Neural cell (in vitro differentiated cells): ENCODE data around the gene LPAR3. TPM values are rescaled to one million over a fixed set of nuclear protein-coding genes. Genes with fewer than 3 reads are reported as not detected.

Source experiments
- H2AFZ ChIP-seq: fragments of 200-600, 300-800 bp; sonication (generic), shearing (Covaris generic); 2 replicates; pipeline ENCODE4 v1.6.0; 2014; ENCODE audit warnings: low read depth, mild to moderate bottlenecking, antibody characterized with exemption, low read length, moderate library complexity
- H3F3A ChIP-seq: fragments of 200-600 bp; shearing (Covaris generic); 2 replicates; pipeline ENCODE4 v1.6.1; 2016; ENCODE audit warnings: mild to moderate bottlenecking, moderate library complexity, mixed read lengths, antibody characterized with exemption, low read length; ENCODE audit not compliant: insufficient read depth, poor library complexity, severe bottlenecking
- H3K27ac ChIP-seq: fragments of 200-600, 300-800 bp; sonication (generic), shearing (Covaris generic); 2 replicates; pipeline ENCODE4 v1.5.1; 2014; ENCODE audit warnings: mild to moderate bottlenecking, low read length, moderate library complexity
- H3K27me3 ChIP-seq: fragments of 300-800, 200-600 bp; sonication (generic), shearing (Covaris generic); 2 replicates; pipeline ENCODE4 v1.6.0; 2014; ENCODE audit warnings: mild to moderate bottlenecking, low read depth, low read length, moderate library complexity; ENCODE audit not compliant: insufficient read depth
- H3K36me3 ChIP-seq: fragments of 300-800, 200-600 bp; sonication (generic), shearing (Covaris generic); 2 replicates; pipeline ENCODE4 v1.5.1; 2014; ENCODE audit warnings: mild to moderate bottlenecking, antibody characterized with exemption, low read length, moderate library complexity; ENCODE audit not compliant: insufficient read depth
- H3K4me2 ChIP-seq: fragments of 300-800, 200-600 bp; sonication (generic), shearing (Covaris generic); 2 replicates; pipeline ENCODE4 v1.6.0; 2014; ENCODE audit warnings: mild to moderate bottlenecking, low read length
- H3K4me3 ChIP-seq: fragments of 300-800, 200-600 bp; sonication (generic), shearing (Covaris generic); 2 replicates; pipeline ENCODE4 v1.5.1; 2014; ENCODE audit warnings: mild to moderate bottlenecking, low read length, moderate library complexity
- H3K79me2 ChIP-seq: fragments of 200-600 bp; shearing (Covaris generic); replicated peaks from 2 replicates; pipeline ENCODE4 v1.6.0; 2014; ENCODE audit warnings: mild to moderate bottlenecking, low read length, moderate library complexity; ENCODE audit not compliant: insufficient read depth
- H3K9ac ChIP-seq: fragments of 300-800, 200-600 bp; sonication (generic), shearing (Covaris generic); 2 replicates; pipeline ENCODE4 v1.6.1; 2016; ENCODE audit warnings: mild to moderate bottlenecking, low read length, mixed read lengths
- H3K9me2 ChIP-seq: fragments of 200-600 bp; shearing (Covaris generic); 2 replicates; pipeline ENCODE4 v1.6.1; 2016; ENCODE audit warnings: mild to moderate bottlenecking, low read length, mixed read lengths; ENCODE audit not compliant: insufficient read depth
- H3K9me3 ChIP-seq: fragments of 200-600, 300-800 bp; sonication (generic), shearing (Covaris generic); 2 replicates; pipeline ENCODE4 v1.6.1; 2016; ENCODE audit warnings: mild to moderate bottlenecking, mixed run types, low read length, moderate library complexity, mixed read lengths
- H4K20me1 ChIP-seq: fragments of 200-600 bp; shearing (Covaris generic); 2 replicates; pipeline ENCODE4 v1.6.1; 2016; ENCODE audit warnings: mild to moderate bottlenecking, mixed run types; ENCODE audit not compliant: insufficient read depth
- CTCF ChIP-seq: fragments of 450-650 bp; IDR thresholded peaks from 2 replicates; pipeline ENCODE4 v1.5.1; 2014; ENCODE audit warnings: antibody characterized with exemption, mild to moderate bottlenecking, moderate library complexity; ENCODE audit not compliant: poor library complexity, severe bottlenecking
- EP300 ChIP-seq: fragments of 450-650 bp; conservative IDR thresholded peaks from 2 replicates; pipeline ENCODE4 v1.6.1; 2014; ENCODE audit warnings: antibody characterized with exemption, mild to moderate bottlenecking, moderate library complexity; ENCODE audit not compliant: poor library complexity, severe bottlenecking
- EZH2 ChIP-seq: fragments of 200-600, 300-800 bp; shearing (Covaris generic), sonication (generic); IDR thresholded peaks from 2 replicates; pipeline ENCODE4 v1.6.1; 2014; ENCODE audit warnings: antibody characterized with exemption, low read length, borderline replicate concordance, mild to moderate bottlenecking; ENCODE audit not compliant: insufficient read depth, poor library complexity, severe bottlenecking
- MXI1 ChIP-seq: fragments of 450-650 bp; conservative IDR thresholded peaks from 2 replicates; pipeline ENCODE4 v1.6.1; 2014; ENCODE audit warnings: antibody characterized with exemption, mild to moderate bottlenecking; ENCODE audit not compliant: poor library complexity, severe bottlenecking
- POLR2AphosphoS5 ChIP-seq: IDR thresholded peaks from 2 replicates; pipeline ENCODE4 v1.6.1; 2012
- RAD21 ChIP-seq: fragments of 450-650 bp; conservative IDR thresholded peaks from 2 replicates; pipeline ENCODE4 v1.6.1; 2014; ENCODE audit warnings: antibody characterized with exemption, mild to moderate bottlenecking, moderate library complexity
- REST ChIP-seq: IDR thresholded peaks from 2 replicates; pipeline ENCODE4 v1.6.1; 2012; ENCODE audit warnings: borderline replicate concordance
- SMC3 ChIP-seq: fragments of 450-650 bp; conservative IDR thresholded peaks from 2 replicates; pipeline ENCODE4 v1.6.1; 2014; ENCODE audit warnings: antibody characterized with exemption, mild to moderate bottlenecking, moderate library complexity; ENCODE audit not compliant: poor library complexity
- TAF1 ChIP-seq: IDR thresholded peaks from 2 replicates; pipeline ENCODE4 v1.6.1; 2012; ENCODE audit warnings: low read depth
- polyA plus RNA-seq: library from polyadenylated mRNA; depleted of rRNA; stranded (reverse); fragments of >200 nt; gene quantifications from 2 replicates; pipeline ENCODE4 v1.2.3, GENCODE V29; 2014

LPAR3 gene
- polyA plus RNA-seq, 1 donor from 2014 or later = not detected

GRCh38 chr1:84940481-84940880, 47.5 kb upstream of the LPAR3 start:
- H3K4me3 ChIP-seq = no peak overlapping the region
- TF ChIP-seq TAF1 = no peak
- no peak for TF ChIP-seq CTCF
- no peak for TF ChIP-seq EZH2
- no peak for TF ChIP-seq REST
- TF ChIP-seq POLR2AphosphoS5 = no peak
- no peak for TF ChIP-seq SMC3
- no peak for TF ChIP-seq EP300
- no peak for TF ChIP-seq RAD21
- TF ChIP-seq MXI1 = no peak
- H3K4me2 ChIP-seq = no peak overlapping the region
- no peaks in the 10 kb centered on the region for H3K27me3 ChIP-seq
- H3K27ac ChIP-seq = no peak overlapping the region
- no peaks in the 10 kb centered on the region for H3F3A ChIP-seq
- H4K20me1 ChIP-seq = no peaks in the 10 kb centered on the region
- no peaks in the 10 kb centered on the region for H3K9me2 ChIP-seq
- no peaks in the 10 kb centered on the region for H3K9me3 ChIP-seq
- H3K79me2 ChIP-seq = no peaks in the 10 kb centered on the region
- H2AFZ ChIP-seq = no peak overlapping the region
- H3K9ac ChIP-seq = no peak overlapping the region
- no peaks in the 10 kb centered on the region for H3K36me3 ChIP-seq

- no peaks in the 10 kb centered on the region for H3K79me2 ChIP-seq
- no peak for TF ChIP-seq TAF1
- no peak for TF ChIP-seq EZH2
- no peak for TF ChIP-seq EP300
- TF ChIP-seq CTCF = no peak
- no peak for TF ChIP-seq SMC3
- TF ChIP-seq MXI1 = no peak
- no peak for TF ChIP-seq REST
- TF ChIP-seq POLR2AphosphoS5 = no peak
- no peak for TF ChIP-seq RAD21
- H2AFZ ChIP-seq = no peak overlapping the region
- H3K27me3 ChIP-seq = no peaks in the 10 kb centered on the region
- no peak overlapping the region for H3K27ac ChIP-seq
- H3K4me2 ChIP-seq = no peak overlapping the region
- no peak overlapping the region for H3K9ac ChIP-seq
- no peaks in the 10 kb centered on the region for H3K36me3 ChIP-seq
- no peaks in the 10 kb centered on the region for H3F3A ChIP-seq
- no peaks in the 10 kb centered on the region for H3K9me2 ChIP-seq
- H4K20me1 ChIP-seq = no peaks in the 10 kb centered on the region
- no peak overlapping the region for H3K4me3 ChIP-seq
- no peaks in the 10 kb centered on the region for H3K9me3 ChIP-seq
These were observed 46.8 kb upstream of the LPAR3 start for GRCh38 chr1:84939761-84940160.
